Measurements from ENCODE around the gene PCDH8. TPM values are rescaled to one million over a fixed set of nuclear protein-coding genes. Genes with fewer than 3 reads are reported as not detected.

PCDH8 gene
- total and polyA plus RNA-seq, 10 of the 15 experiments (the other 5 are each of a cell fraction or from before 2014, with no cell fraction given) = 0.03 to 0.86 (median 0.45) TPM; not detected in 1

- H3K4me3 ChIP-seq = no peak overlapping the region
- H4K20me1 ChIP-seq (ENCODE audit: control insufficient read depth, insufficient read depth) = no peaks in the 10 kb centered on the region
- H3K36me3 ChIP-seq (ENCODE audit: control insufficient read depth in 2 of 2, insufficient read depth in 2 of 2, low read length in 1 of 2) = no peaks in the 10 kb centered on the region
- H3K4me1 ChIP-seq (ENCODE audit: control insufficient read depth, insufficient read depth, low read length) = peaks cover 8% of the 10 kb centered on the region; the same call in 1 of the 2 replicates
- no peaks in the 10 kb centered on the region for H3K9me3 ChIP-seq (replicated peaks; ENCODE audit: control insufficient read depth, insufficient read depth, low read length)
- 37% methylated on average over 4 of the region's 4 CpGs for WGBS (ENCODE audit: insufficient coverage, insufficient replicate concordance, low lambda C conversion rate, missing lambda C conversion rate)
- in situ Hi-C loops (cut with MboI) (no loop called here), intact Hi-C loops (cut with micrococcal nuclease; ENCODE audit: unreplicated experiment) (no loop called here)
- ATAC-seq (no peak), FAIRE-seq (no peak), DNase-seq (ENCODE audit: low read depth, low spot score) (no peak)
- ChIA-PET POLR2A (no interaction called here), SMC1A (ENCODE audit: uncharacterized antibody, unreplicated experiment) (interaction anchor here (0.7 to 2.0 kb wide), 2 partner anchors 9 to 99 kb away, joined by 3 to 7 read pairs; no protein-coding TSS in a partner anchor), RAD21 (ENCODE audit: unreplicated experiment) (no interaction called here), CTCF (interaction anchor here (1.0 to 1.9 kb wide), 4 partner anchors 8 to 99 kb away, joined by 3 to 5 read pairs (median 4); no protein-coding TSS in a partner anchor)
- no peak overlapping the region for H2AFZ ChIP-seq (ENCODE audit: control insufficient read depth, low read depth, low read length)
- BruUV-seq (replicated peaks) = no TSS peak
- TF ChIP-seq PAX8 (IDR thresholded peaks at IDR 0.05) (no peak), RAD21 (IDR thresholded peaks at IDR 0.05; ENCODE audit: insufficient read depth, low read depth, low read length) (no peak), CBFB (IDR thresholded peaks at IDR 0.05; ENCODE audit: low read depth) (no peak), ATF3 (IDR thresholded peaks at IDR 0.05; ENCODE audit: borderline replicate concordance, extremely low read depth, low read depth, low read length) (no peak), POLR2AphosphoS2 (IDR thresholded peaks at IDR 0.05; ENCODE audit: low read depth, low read length) (no peak)
- no peak overlapping the region for H3K9ac ChIP-seq (ENCODE audit: control insufficient read depth, insufficient read depth, low read length)
- H3K27me3 ChIP-seq (replicated peaks in 1 of 2; ENCODE audit: control insufficient read depth in 2 of 2, insufficient read depth in 2 of 2, low read length in 1 of 2) = no peaks in the 10 kb centered on the region
- H3K27ac ChIP-seq (ENCODE audit: control insufficient read depth, insufficient read depth) = no peak overlapping the region
- H3K4me2 ChIP-seq (ENCODE audit: control insufficient read depth, insufficient read depth) = no peak overlapping the region
- H3K79me2 ChIP-seq (ENCODE audit: control insufficient read depth, insufficient read depth, low read length) = no peaks in the 10 kb centered on the region
Measured at GRCh38 chr13:52869050-52869449, 20.6 kb upstream of the PCDH8 start.

GRCh38 chr13:52868190-52868589 is 19.8 kb upstream of the PCDH8 start:
- DNase-seq (ENCODE audit: low read depth, low spot score) (no peak), FAIRE-seq (no peak), ATAC-seq (peak; percentile 45)
- SMC1A ChIA-PET (ENCODE audit: uncharacterized antibody, unreplicated experiment) = interaction anchor here (1.0 to 2.0 kb wide), 5 partner anchors 10 to 283 kb away, joined by 3 to 7 read pairs (median 3); no protein-coding TSS in a partner anchor
- BruUV-seq (replicated peaks) = no TSS peak
- Histone ChIP-seq H3K27ac (ENCODE audit: control insufficient read depth, insufficient read depth) (no peak overlapping the region), H3K4me1 (ENCODE audit: control insufficient read depth, insufficient read depth, low read length) (peaks cover 8% of the 10 kb centered on the region; the same call in 1 of the 2 replicates), H3K4me2 (ENCODE audit: control insufficient read depth, insufficient read depth) (peak overlapping the region; percentile 7; the same call in 1 of the 2 replicates), H4K20me1 (ENCODE audit: control insufficient read depth, insufficient read depth) (no peaks in the 10 kb centered on the region), H3K9me3 (replicated peaks; ENCODE audit: control insufficient read depth, insufficient read depth, low read length) (no peaks in the 10 kb centered on the region), H2AFZ (ENCODE audit: control insufficient read depth, low read depth, low read length) (no peak overlapping the region), H3K4me3 (no peak overlapping the region), H3K27me3 (replicated peaks in 1 of 2; ENCODE audit: control insufficient read depth in 2 of 2, insufficient read depth in 2 of 2, low read length in 1 of 2) (no peaks in the 10 kb centered on the region), H3K36me3 (ENCODE audit: control insufficient read depth in 2 of 2, insufficient read depth in 2 of 2, low read length in 1 of 2) (no peaks in the 10 kb centered on the region), H3K79me2 (ENCODE audit: control insufficient read depth, insufficient read depth, low read length) (no peaks in the 10 kb centered on the region), H3K9ac (ENCODE audit: control insufficient read depth, insufficient read depth, low read length) (no peak overlapping the region)
- TF ChIP-seq RUNX3 (IDR thresholded peaks at IDR 0.05; ENCODE audit: low read length) = peak; percentile 12; the same call in 1 of the 2 replicates
- TF ChIP-seq USF2 (IDR thresholded peaks at IDR 0.05; ENCODE audit: borderline replicate concordance, low read depth, low read length) = no peak
- no peak for TF ChIP-seq NBN (IDR thresholded peaks at IDR 0.05)
- 0 out of 2 replicates have a peak, but pooled peaks have one; percentile 24 for TF ChIP-seq TCF3 (IDR thresholded peaks at IDR 0.05; ENCODE audit: borderline replicate concordance, insufficient read depth, low read depth, low read length)
- intact Hi-C loops (cut with micrococcal nuclease; ENCODE audit: unreplicated experiment) = no loop called here
- in situ Hi-C loops (cut with MboI) = no loop called here
- POLR2A ChIA-PET = no interaction called here
- RAD21 ChIA-PET (ENCODE audit: unreplicated experiment) = no interaction called here
- CTCF ChIA-PET = interaction anchor here (0.6 to 1.9 kb wide), 5 partner anchors 9 to 59 kb away, joined by 3 to 5 read pairs (median 3); no protein-coding TSS in a partner anchor
- WGBS (ENCODE audit: insufficient coverage, insufficient replicate concordance, low lambda C conversion rate, missing lambda C conversion rate) = 3% methylated on average over 4 of the region's 4 CpGs

Measured in GM12878 (cell line).